A673 (cell line): Measurements from ENCODE around the gene OSTN. TPM values are rescaled to one million over a fixed set of nuclear protein-coding genes. Genes with fewer than 3 reads are reported as not detected.

ENCODE experiments used
- BruUV-seq: library from RNA; stranded (reverse); fragments of 400-500 nt; replicated peaks from 2 replicates; lab custom pipeline; 2021; lab: Mats Ljungman, UMichigan
- CTCF ChIA-PET: fragments of 300-600 bp; sonication (Branson Sonifier 250); formaldehyde crosslinking; loops from one replicate; lab custom pipeline; 2022; ENCODE audit warnings: antibody characterized with exemption; lab: Charles Lee
- POLR2A ChIA-PET: fragments of 300-600 bp; sonication (Branson Sonifier 250); formaldehyde crosslinking; loops from one replicate; lab custom pipeline; 2022; ENCODE audit warnings: antibody characterized with exemption; ENCODE audit not compliant: low non-redundant PET; lab: Charles Lee
- DNase-seq: peaks from one replicate; pipeline ENCODE4 v3.0.0-alpha.2; 2015; ENCODE audit warnings: low spot score
- H3K27ac ChIP-seq: fragments of 200-600 bp; sonication (generic); 2 replicates; pipeline ENCODE4 v1.5.1; 2016; ENCODE audit warnings: mixed run types, low read depth, mild to moderate bottlenecking, mixed read lengths, antibody characterized with exemption, low read length; ENCODE audit not compliant: poor library complexity, severe bottlenecking
- H3K27me3 ChIP-seq: fragments of 200-600 bp; sonication (generic); replicated peaks from 2 replicates; pipeline ENCODE4 v1.6.1; 2017; ENCODE audit warnings: mixed run types, low read depth, mild to moderate bottlenecking, mixed read lengths, antibody characterized with exemption, low read length; ENCODE audit not compliant: insufficient read depth, poor library complexity
- H3K36me3 ChIP-seq: fragments of 200-600 bp; sonication (generic); 2 replicates; pipeline ENCODE4 v1.6.1; 2016; ENCODE audit warnings: mixed run types, mild to moderate bottlenecking, mixed read lengths, antibody characterized with exemption, low read length; ENCODE audit not compliant: insufficient read depth, poor library complexity, severe bottlenecking
- H3K4me1 ChIP-seq: fragments of 200-600 bp; sonication (generic); 2 replicates; pipeline ENCODE4 v1.6.1; 2017; ENCODE audit warnings: mixed run types, mild to moderate bottlenecking, mixed read lengths, antibody characterized with exemption, low read length; ENCODE audit not compliant: insufficient read depth, poor library complexity, severe bottlenecking
- H3K4me3 ChIP-seq: fragments of 200-600 bp; sonication (generic); 2 replicates; pipeline ENCODE4 v1.5.1; 2016; ENCODE audit warnings: low read depth, mixed run types, mild to moderate bottlenecking, mixed read lengths, low read length; ENCODE audit not compliant: poor library complexity, severe bottlenecking
- H3K9me3 ChIP-seq: fragments of 200-600 bp; sonication (generic); 2 replicates; pipeline ENCODE4 v1.6.1; 2016; ENCODE audit warnings: mixed run types, low read depth, mild to moderate bottlenecking, mixed read lengths, antibody characterized with exemption, low read length; ENCODE audit not compliant: poor library complexity, severe bottlenecking
- CTCF ChIP-seq: fragments of 300-800, 200-600 bp; sonication (generic); conservative IDR thresholded peaks from 2 replicates; pipeline ENCODE4 v1.5.1; 2017; ENCODE audit warnings: low read depth, mild to moderate bottlenecking, antibody characterized with exemption, low read length, moderate library complexity, mixed read lengths
- EZH2 ChIP-seq: fragments of 200-600 bp; sonication (generic); IDR thresholded peaks from 2 replicates; pipeline ENCODE4 v1.6.1; 2017; ENCODE audit warnings: borderline replicate concordance, low read depth, mild to moderate bottlenecking, mixed read lengths, antibody characterized with exemption, low read length; ENCODE audit not compliant: poor library complexity, severe bottlenecking
- intact Hi-C: fragments of 100-400 bp; cut with micrococcal nuclease; formaldehyde crosslinking; loops from one replicate; pipeline ENCODE4 v1.10.0; 2022; ENCODE audit not compliant: unreplicated experiment
- total RNA-seq: library from RNA; stranded (reverse); gene quantifications from 2 replicates; pipeline ENCODE4 v1.2.3, GENCODE V29; 2021

The OSTN gene
- total RNA-seq, 1 experiment from 2014 or later, result not detected

- intact Hi-C loops, result no loop called here
- no TSS peak for BruUV-seq
- POLR2A ChIA-PET, result no interaction called here
- Histone ChIP-seq H3K27me3 (no peaks in the 10 kb centered on the region), H3K36me3 (no peaks in the 10 kb centered on the region), H3K4me1 (peaks cover 4% of the 10 kb centered on the region), H3K4me3 (no peak overlapping the region), H3K27ac (no peak overlapping the region), H3K9me3 (no peaks in the 10 kb centered on the region)
- no peak for TF ChIP-seq EZH2
- no peak for TF ChIP-seq CTCF
- no peak for DNase-seq
- CTCF ChIA-PET, result no interaction called here
These were observed 95.2 kb downstream of the OSTN start for GRCh38 chr3:191294291-191294690.

- POLR2A ChIA-PET, result interaction anchor here (0.6 kb wide), 1 partner anchor 9 kb away, joined by 3 read pairs; no protein-coding TSS in a partner anchor
- no peak for DNase-seq
These were observed 97.0 kb downstream of the OSTN start for GRCh38 chr3:191296041-191296541.

GRCh38 chr3:191298846-191299245 lies 99.8 kb downstream of the OSTN start:
- Histone ChIP-seq H3K4me3 (no peak overlapping the region), H3K36me3 (no peaks in the 10 kb centered on the region), H3K9me3 (no peaks in the 10 kb centered on the region), H3K27ac (no peak overlapping the region), H3K4me1 (no peaks in the 10 kb centered on the region), H3K27me3 (no peaks in the 10 kb centered on the region)
- no peak for TF ChIP-seq EZH2
- TF ChIP-seq CTCF, result no peak
- no peak for DNase-seq
- BruUV-seq, result no TSS peak
- ChIA-PET CTCF (no interaction called here), POLR2A (no interaction called here)
- intact Hi-C loops, result no loop called here

More at GRCh38 chr3:191296041-191296541, 97.0 kb downstream of the OSTN start:
- no peaks in the 10 kb centered on the region for H3K36me3 ChIP-seq
- CTCF ChIA-PET, result no interaction called here
- no peaks in the 10 kb centered on the region for H3K4me1 ChIP-seq
- TF ChIP-seq EZH2 (no peak), CTCF (no peak)
- H3K4me3 ChIP-seq, result no peak overlapping the region
- H3K9me3 ChIP-seq, result no peaks in the 10 kb centered on the region
- no peaks in the 10 kb centered on the region for H3K27me3 ChIP-seq
- no peak overlapping the region for H3K27ac ChIP-seq
- BruUV-seq, result no TSS peak
- intact Hi-C loops, result no loop called here
